Stimulated activated CD4-positive, alpha-beta T cell treated with anti-CD3 and anti-CD28 coated beads, Interleukin-1b, Interleukin-23, amount 100 ng/mL, for 1 hour (primary cell): ENCODE measurements around the gene CACNB4.

Experiments used
- DNase-seq, 2 donors: peaks; one replicate each; pipeline ENCODE4 v3.0.0-alpha.2; 2020; ENCODE audit warnings: low read depth in 2 of 2

CACNB4 gene

GRCh38 chr2:151975460-151976414 lies 123.1 kb downstream of the CACNB4 start:
- DNase-seq = no peak

- no peak for DNase-seq
These were observed 123.9 kb downstream of the CACNB4 start for GRCh38 chr2:151974988-151975387.

GRCh38 chr2:151973901-151974199 lies 125.0 kb downstream of the CACNB4 start:
- DNase-seq = no peak

GRCh38 chr2:151973013-151973900 lies 125.6 kb downstream of the CACNB4 start:
- no peak for DNase-seq

GRCh38 chr2:151972241-151973012 lies 126.4 kb downstream of the CACNB4 start:
- DNase-seq = no peak

- no peak for DNase-seq
These were observed 127.4 kb downstream of the CACNB4 start for GRCh38 chr2:151971301-151972051.

- DNase-seq = no peak
These were observed 129.9 kb downstream of the CACNB4 start for GRCh38 chr2:151968770-151969470.

GRCh38 chr2:151967829-151968722 lies 130.8 kb downstream of the CACNB4 start:
- no peak for DNase-seq

- no peak for DNase-seq
These were observed 133.0 kb downstream of the CACNB4 start for GRCh38 chr2:151965884-151966283.

GRCh38 chr2:151961558-151961957 lies 137.3 kb downstream of the CACNB4 start:
- no peak for DNase-seq

- DNase-seq = no peak
These were observed 139.6 kb downstream of the CACNB4 start for GRCh38 chr2:151959238-151959637.

GRCh38 chr2:151953467-151953866 lies 145.4 kb downstream of the CACNB4 start:
- DNase-seq = no peak

GRCh38 chr2:151952691-151953456 lies 146.0 kb downstream of the CACNB4 start:
- no peak for DNase-seq

- no peak for DNase-seq
These were observed 151.1 kb downstream of the CACNB4 start for GRCh38 chr2:151947813-151948165.

GRCh38 chr2:151946899-151947812 lies 151.7 kb downstream of the CACNB4 start:
- no peak for DNase-seq

- no peak for DNase-seq
These were observed 152.5 kb downstream of the CACNB4 start for GRCh38 chr2:151946250-151946884.

GRCh38 chr2:151945602-151946001 lies 153.2 kb downstream of the CACNB4 start:
- no peak for DNase-seq
